Chondrocyte (in vitro differentiated cells): ENCODE results near the gene HAND2. TPM values are rescaled to one million over a fixed set of nuclear protein-coding genes. Genes with fewer than 3 reads are reported as not detected.

Experiments used
- DNase-seq: peaks from one replicate; pipeline ENCODE4 v3.0.0; 2021; ENCODE audit warnings: mixed read lengths, low spot score
- H3K27ac Mint-ChIP-seq: one replicate; pipeline ENCODE4 v1.8.0; 2021; ENCODE audit warnings: mild to moderate bottlenecking, moderate library complexity, mixed read lengths; ENCODE audit not compliant: unreplicated experiment
- H3K27me3 Mint-ChIP-seq: 2 replicates; pipeline ENCODE4 v1.8.0; 2021; ENCODE audit warnings: low read depth, mixed read lengths
- H3K36me3 Mint-ChIP-seq: 2 replicates; pipeline ENCODE4 v1.8.0; 2021; ENCODE audit warnings: low read depth, mixed read lengths
- H3K4me1 Mint-ChIP-seq: 2 replicates; pipeline ENCODE4 v1.8.0; 2021; ENCODE audit warnings: low read depth, mild to moderate bottlenecking, mixed read lengths
- H3K4me3 Mint-ChIP-seq: one replicate; pipeline ENCODE4 v1.8.0; 2021; ENCODE audit warnings: mild to moderate bottlenecking, moderate library complexity, mixed read lengths; ENCODE audit not compliant: unreplicated experiment
- H3K9me3 Mint-ChIP-seq: 2 replicates; pipeline ENCODE4 v1.8.0; 2021; ENCODE audit warnings: low read depth, mixed read lengths
- total RNA-seq: library from RNA; stranded (reverse); gene quantifications from 3 replicates; pipeline ENCODE4 v1.2.1, GENCODE V29; 2021
- TF ChIP-seq, protein P1 (sequence below): fragments of 200-600 bp; sonication (generic); IDR thresholded peaks from 2 replicates; pipeline ENCODE4 v1.5.0; 2021; ENCODE audit warnings: antibody characterized with exemption, mild to moderate bottlenecking, moderate library complexity

Gene HAND2
- total RNA-seq, 1 donor from 2014 or later = not detected

DNA sequence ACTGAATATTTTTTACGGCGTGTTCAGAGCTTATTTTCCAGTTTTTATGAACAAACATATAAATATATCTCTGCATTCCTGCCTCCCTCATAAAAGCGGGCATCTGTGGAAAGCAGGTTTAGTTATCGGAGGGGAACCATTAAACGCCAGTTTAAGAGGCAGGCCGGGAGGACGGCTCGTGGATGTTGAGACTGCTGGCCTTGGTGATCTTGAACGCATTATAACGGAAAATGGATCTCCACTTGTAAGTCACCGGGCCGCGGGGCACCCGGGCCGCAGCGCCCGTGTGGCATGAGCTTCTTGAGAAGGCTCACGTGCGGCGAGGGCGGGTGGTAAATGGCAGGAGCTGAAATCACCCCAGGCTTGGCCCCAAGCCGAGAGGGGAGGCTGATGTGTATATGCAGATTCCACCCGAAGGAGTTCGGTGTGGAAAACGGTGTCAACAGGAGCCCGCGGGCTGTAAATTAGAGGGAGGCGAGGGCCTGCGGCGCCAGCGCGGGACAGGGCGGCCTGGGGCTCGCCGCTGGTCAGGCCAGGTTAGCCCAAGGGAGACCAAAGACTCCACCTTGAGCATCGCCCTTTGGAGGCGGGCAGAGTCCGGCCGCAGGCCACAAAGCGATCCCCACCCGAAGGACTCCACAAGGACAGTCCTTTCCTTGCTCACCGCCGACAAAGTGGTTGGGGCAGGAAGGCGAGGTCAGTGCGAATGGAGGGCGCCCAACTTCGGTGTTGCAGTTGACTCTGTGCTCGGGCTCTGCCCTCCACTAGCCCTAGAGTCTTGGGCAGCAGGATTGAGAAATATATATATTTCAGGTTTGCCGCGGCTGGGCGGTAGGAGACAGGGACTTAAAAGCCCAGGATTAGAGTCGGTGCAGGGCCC is 1.3 kb upstream of the HAND2 start:
- Mint-ChIP-seq H3K27me3 (peaks cover 89% of the 10 kb centered on the region), H3K27ac (no peak overlapping the region), H3K4me3 (no peak overlapping the region), H3K36me3 (peaks cover 10% of the 10 kb centered on the region), H3K4me1 (peaks cover 14% of the 10 kb centered on the region), H3K9me3 (peaks cover 3% of the 10 kb centered on the region)
- no peak for DNase-seq
- TF ChIP-seq, protein P1, sequence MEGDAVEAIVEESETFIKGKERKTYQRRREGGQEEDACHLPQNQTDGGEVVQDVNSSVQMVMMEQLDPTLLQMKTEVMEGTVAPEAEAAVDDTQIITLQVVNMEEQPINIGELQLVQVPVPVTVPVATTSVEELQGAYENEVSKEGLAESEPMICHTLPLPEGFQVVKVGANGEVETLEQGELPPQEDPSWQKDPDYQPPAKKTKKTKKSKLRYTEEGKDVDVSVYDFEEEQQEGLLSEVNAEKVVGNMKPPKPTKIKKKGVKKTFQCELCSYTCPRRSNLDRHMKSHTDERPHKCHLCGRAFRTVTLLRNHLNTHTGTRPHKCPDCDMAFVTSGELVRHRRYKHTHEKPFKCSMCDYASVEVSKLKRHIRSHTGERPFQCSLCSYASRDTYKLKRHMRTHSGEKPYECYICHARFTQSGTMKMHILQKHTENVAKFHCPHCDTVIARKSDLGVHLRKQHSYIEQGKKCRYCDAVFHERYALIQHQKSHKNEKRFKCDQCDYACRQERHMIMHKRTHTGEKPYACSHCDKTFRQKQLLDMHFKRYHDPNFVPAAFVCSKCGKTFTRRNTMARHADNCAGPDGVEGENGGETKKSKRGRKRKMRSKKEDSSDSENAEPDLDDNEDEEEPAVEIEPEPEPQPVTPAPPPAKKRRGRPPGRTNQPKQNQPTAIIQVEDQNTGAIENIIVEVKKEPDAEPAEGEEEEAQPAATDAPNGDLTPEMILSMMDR = no peak

DNA sequence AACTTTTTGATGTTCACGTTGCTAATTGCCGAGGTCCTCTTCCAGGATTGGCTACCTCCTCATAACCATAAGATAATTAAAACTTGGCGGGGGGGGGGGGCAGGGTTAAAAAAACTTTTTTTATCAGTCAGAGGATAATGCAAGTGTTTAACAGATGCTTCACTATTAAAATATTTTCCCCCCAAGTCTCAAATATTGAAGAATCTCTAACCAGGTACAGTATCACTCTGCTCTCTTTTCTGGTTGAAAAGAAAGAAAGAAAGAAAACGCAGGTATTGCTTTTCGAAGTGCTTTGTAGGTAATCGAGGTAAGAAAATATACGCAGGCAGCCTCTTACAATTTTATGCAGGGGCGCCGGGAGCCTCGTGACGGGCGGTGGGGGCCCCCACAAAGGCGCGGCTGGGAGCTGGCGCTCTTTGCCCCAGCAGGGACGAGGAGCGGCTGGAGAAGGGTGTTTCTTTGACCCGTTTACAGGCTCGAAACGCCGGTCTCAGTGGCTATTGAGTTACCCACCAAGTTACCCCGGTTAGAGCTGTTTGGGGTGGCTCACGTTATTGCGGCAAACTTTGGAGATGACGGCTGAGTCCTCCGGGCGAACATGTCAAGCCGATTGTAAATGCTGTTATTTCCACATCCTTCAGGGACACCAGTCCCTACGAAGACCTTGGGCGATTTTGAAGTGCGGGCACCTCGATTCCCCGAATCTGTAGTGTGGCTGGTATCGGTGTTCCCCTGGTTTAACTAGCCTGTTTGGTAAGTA is 477 bp upstream of the HAND2 start:
- peaks cover 3% of the 10 kb centered on the region for H3K9me3 Mint-ChIP-seq
- DNase-seq = no peak
- H3K36me3 Mint-ChIP-seq = peaks cover 8% of the 10 kb centered on the region
- peak overlapping the region; percentile 76 for H3K4me3 Mint-ChIP-seq
- H3K27me3 Mint-ChIP-seq = peaks cover 89% of the 10 kb centered on the region
- no peak overlapping the region for H3K27ac Mint-ChIP-seq
- peaks cover 14% of the 10 kb centered on the region for H3K4me1 Mint-ChIP-seq
- TF ChIP-seq, protein P1 = no peak

DNA sequence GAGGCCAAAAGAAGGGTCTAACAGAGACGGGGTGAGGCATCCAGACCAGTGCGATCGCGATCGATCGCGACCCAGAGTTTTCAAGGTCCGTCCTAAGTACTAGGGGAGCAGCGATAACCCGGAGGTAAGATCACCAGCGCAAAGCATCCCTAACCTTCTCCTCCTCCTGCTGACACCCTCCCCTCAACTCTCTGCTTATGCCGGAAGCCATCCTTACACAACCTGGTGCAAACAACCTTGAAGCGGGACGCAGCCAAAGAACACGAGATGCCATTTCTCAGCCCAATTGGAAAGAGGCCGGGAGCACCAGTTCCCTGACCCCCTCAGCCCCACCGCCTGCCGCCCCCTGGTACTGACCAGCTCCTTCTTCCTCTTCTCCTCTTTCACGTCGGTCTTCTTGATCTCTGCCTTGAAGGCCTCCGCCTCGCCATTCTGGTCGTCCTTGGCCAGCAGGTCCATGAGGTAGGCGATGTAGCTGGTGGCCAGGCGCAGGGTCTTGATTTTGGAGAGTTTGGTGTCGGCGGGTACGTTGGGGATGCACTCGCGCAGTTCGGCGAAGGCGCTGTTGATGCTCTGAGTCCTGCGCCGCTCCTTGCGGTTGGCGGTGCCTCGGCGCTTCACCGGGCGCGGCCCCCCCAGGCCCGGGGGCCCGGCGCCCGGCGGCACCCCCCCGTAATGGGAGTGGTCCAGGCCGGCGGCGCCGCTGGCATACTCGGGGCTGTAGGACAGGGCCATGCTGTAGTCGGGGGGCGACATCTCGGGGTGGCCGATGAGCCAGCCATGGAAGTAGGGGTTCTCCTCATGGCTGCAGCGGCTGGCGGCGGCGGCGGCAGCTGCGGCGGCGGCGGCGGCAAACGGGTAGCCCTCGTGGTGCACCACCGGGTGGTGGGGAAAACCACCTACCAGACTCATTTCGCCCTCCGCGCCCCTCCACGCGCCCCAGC is 1.4 kb downstream of the HAND2 start:
- H3K4me3 Mint-ChIP-seq = peak overlapping the region; percentile 33
- TF ChIP-seq, protein P1 = no peak
- peaks cover 89% of the 10 kb centered on the region for H3K27me3 Mint-ChIP-seq
- H3K36me3 Mint-ChIP-seq = peaks cover 14% of the 10 kb centered on the region
- DNase-seq = no peak
- H3K27ac Mint-ChIP-seq = no peak overlapping the region
- H3K4me1 Mint-ChIP-seq = peaks cover 14% of the 10 kb centered on the region
- H3K9me3 Mint-ChIP-seq = peaks cover 3% of the 10 kb centered on the region

DNA sequence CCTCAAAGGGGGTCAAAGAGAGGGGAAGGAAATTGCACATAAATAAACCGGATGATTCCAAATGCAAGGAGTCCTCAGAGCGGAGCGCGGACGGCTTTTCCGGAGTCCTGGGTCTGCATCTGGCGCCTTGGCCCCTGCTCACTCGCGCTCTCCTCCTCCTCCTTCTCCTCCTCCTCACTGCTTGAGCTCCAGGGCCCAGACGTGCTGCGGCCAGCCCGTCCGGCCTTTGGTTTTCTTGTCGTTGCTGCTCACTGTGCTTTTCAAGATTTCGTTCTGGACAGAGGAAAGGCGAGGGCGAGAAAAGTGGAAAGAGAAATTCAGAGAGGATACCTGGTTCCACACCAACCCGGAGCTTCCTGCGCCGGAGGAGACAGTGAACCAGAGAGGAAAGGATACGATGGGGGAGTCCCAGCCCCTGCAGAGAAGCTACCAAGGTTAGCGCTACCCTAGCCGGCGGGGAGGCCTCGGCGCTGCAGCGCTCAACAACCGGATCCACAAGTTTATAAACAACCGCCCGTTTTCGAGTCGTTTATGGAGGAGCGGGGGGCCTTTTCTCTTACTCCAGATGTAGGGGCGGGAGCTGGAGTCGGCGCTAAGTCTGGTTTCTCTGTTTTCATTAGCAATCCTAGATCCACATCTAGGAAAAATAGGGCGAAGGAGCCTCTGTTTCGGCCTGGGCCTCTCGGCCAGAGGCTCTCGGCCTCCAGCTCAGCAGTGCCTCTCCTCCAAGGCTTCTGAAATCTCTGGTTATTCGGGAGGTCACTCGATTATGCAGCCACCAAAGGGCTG is 2.7 kb downstream of the HAND2 start:
- H3K36me3 Mint-ChIP-seq = peaks cover 14% of the 10 kb centered on the region
- H3K27ac Mint-ChIP-seq = no peak overlapping the region
- peaks cover 2% of the 10 kb centered on the region for H3K9me3 Mint-ChIP-seq
- TF ChIP-seq, protein P1 = no peak
- H3K4me1 Mint-ChIP-seq = peaks cover 20% of the 10 kb centered on the region
- no peak overlapping the region for H3K4me3 Mint-ChIP-seq
- no peak for DNase-seq
- peaks cover 87% of the 10 kb centered on the region for H3K27me3 Mint-ChIP-seq
